ENCODE measurements around the gene CHST11.
"Not testable (repeated sequence)": the region's sequence is repeated elsewhere in the genome, so short reads cannot be mapped to it uniquely, and the experiment has no call there.

The CHST11 gene

GRCh38 chr12:104788840-104789271 lies 332.1 kb downstream of the CHST11 start:
- DNase-seq = no peak

DNA sequence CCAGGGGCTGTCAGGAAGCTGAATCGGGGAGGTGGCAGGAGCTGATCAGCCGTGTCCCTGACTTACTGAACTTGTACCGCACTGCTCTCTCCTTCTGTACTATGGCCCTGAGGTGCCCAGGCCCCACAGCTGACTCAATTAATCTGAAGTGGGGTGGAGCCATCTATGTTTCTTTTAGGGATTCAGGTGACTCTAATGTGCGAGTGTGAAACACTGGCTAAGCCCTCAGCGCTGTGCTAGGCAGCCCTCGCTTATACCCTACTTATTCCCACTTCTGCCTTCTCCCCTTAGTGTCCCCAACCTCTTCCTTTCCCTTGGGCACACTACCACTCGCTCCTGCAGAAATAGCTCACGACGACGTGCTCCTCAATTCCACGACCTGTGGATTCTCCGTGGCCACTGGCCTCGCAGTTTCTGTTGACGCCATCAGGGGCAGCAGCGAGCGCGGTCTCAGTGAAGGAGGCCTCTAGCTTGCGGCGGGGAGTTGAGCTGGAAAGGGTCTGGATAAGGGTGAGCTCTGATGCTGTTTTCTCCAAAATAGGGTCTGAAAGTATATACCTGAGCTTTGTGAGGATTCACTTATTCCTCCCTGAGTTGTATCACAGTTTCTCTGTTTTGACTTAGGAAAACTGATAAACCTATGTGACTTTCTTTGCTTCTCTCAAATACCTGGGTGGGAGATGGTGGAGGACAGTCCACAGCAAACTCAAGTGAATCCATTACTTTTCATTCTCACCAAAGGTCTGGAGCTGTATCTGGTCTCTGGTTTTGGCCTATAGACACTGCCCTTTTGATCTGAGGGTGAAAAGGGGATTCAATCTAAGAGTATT lies 333.8 kb downstream of the CHST11 start:
- DNase-seq = peak; percentile 42

- DNase-seq = no peak
These were observed 335.8 kb downstream of the CHST11 start for GRCh38 chr12:104792570-104792969.

DNA sequence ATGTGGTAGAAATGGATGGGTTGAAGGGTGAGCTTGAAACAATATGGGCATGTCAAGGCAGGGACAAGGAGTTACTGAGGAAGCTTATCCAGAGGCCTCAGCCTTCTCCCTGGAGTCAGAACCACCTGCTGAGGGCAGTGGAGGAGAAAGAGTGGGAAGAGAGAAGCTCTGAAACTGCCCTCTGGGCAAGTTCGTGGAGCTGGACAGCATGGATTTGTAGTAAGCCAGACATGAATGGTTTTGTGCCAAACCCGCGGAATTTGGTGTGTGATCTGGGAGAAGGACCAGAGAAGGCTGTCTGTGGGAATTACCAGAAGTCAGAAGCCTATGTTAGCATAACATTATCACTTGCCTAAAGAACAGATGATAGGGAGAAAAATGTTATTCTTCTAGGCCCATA lies 336.5 kb downstream of the CHST11 start:
- no peak for DNase-seq

DNA sequence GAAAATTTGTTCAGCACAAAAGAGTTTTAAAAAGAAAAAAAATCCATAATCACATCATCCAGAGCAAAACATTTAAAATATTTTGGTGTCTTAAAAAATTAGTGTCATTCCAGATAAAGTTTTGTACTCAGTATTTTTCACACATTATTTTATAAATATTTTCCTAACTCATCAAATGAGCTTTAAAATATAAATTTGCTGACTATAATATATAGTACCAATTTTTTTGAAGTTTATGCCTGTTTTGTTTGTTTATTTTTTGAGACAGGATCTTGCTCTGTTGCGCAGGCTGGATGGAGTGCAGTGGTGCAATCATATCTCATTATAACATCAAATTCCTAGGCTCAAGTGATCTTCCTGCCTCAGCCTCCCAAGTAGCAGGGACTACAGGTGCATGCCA lies 337.2 kb downstream of the CHST11 start:
- DNase-seq = no peak

- no peak for DNase-seq
These were observed 339.7 kb downstream of the CHST11 start for GRCh38 chr12:104796475-104796862.

GRCh38 chr12:104799458-104799857 lies 342.7 kb downstream of the CHST11 start:
- no peak for DNase-seq

- no peak for DNase-seq
These were observed 344.3 kb downstream of the CHST11 start for GRCh38 chr12:104801005-104801404.

DNA sequence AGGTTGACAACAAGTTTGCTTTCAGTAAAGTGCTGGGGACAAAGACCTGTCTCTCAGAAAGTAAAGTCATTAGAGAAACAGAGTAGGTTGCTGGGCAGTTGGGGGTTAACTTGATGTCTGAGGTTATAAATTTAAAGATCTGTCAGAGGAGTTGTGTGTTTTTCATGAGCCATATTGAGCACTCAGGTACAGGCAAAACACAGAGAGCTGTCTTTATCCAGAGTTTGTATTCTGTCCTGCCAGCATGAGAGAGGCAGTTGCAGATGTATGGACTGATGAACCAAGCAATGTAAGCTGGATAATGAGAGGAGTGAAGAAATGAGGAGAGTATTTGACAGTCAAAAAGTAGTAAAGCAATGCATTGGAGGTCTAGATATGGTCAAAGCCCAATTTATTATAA lies 344.7 kb downstream of the CHST11 start:
- DNase-seq = no peak

- no peak for DNase-seq
These were observed 345.5 kb downstream of the CHST11 start for GRCh38 chr12:104802208-104802607.

- DNase-seq = no peak
These were observed 348.4 kb downstream of the CHST11 start for GRCh38 chr12:104805186-104805585.

DNA sequence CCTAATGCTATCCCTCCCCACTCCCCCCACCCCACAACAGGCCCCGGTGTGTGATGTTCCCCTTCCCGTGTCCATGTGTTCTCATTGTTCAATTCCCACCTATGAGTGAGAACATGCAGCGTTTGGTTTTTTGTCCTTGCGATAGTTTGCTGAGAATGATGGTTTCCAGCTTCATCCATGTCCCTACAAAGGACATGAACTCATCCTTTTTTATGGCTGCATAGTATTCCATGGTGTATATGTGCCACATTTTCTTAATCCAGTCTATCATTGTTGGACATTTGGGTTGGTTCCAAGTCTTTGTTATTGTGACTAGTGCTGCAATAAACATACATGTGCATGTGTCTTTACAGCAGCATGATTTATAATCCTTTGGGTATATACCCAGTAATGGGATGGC lies 349.4 kb downstream of the CHST11 start:
- DNase-seq = not testable (repeated sequence)

DNA sequence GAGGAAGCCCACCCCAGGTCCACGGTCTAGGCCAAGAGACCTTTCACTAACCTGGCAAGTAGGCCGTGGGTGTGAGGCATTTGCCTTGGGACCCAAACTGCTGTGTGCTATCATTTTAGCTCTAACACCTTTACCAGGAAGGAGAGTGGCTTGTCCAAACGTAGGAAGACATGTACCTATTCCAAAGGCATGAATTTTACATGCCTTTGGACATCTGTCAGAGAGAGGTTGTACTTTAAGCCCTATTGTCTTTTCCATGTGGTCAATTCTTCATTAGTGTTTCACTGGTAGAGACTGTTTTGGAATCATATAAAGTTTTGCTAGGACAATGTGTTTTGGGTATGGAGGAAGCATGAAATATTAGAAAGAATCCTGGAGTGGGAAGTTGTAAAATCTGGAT lies 352.5 kb downstream of the CHST11 start:
- no peak for DNase-seq

- no peak for DNase-seq
These were observed 353.1 kb downstream of the CHST11 start for GRCh38 chr12:104809706-104810385.

Data from stimulated activated CD4-positive, alpha-beta T cell treated with anti-CD3 and anti-CD28 coated beads, Interleukin-1b, Interleukin-23, amount 100 ng/mL, for 48 hours (primary cell).